Naive thymus-derived CD4-positive, alpha-beta T cell (primary cell): Measurements from ENCODE around the gene SLC39A3. TPM values are rescaled to one million over a fixed set of nuclear protein-coding genes. Genes with fewer than 3 reads are reported as not detected.

Experiments
- ATAC-seq: fragments of 150-1000 bp; cut with Tn5 transposase; 2 replicates; pipeline ENCODE4 v1.10.0; 2021; ENCODE audit warnings: mild to moderate bottlenecking, moderate library complexity
- CTCF ChIA-PET: fragments of 350-600 bp; sonication (Branson Sonifier 250); formaldehyde crosslinking; loops from one replicate; lab custom pipeline; 2021; ENCODE audit warnings: antibody characterized with exemption; lab: Charles Lee
- POLR2A ChIA-PET: fragments of 350-600 bp; sonication (Branson Sonifier 250); formaldehyde crosslinking; loops from one replicate; lab custom pipeline; 2021; ENCODE audit warnings: antibody characterized with exemption, inconsistent platforms; lab: Charles Lee
- DNase-seq, 9 donors: peaks; one replicate each; pipeline versions ENCODE4 v3.0.0 to v3.0.0-alpha.2; 2020 to 2022; ENCODE audit warnings: mixed read lengths in 1 of 9
- H3K27ac ChIP-seq: one replicate; pipeline ENCODE4 v1.7.0; 2013; ENCODE audit warnings: mild to moderate bottlenecking, low read depth, low read length, moderate library complexity
- H3K27me3 ChIP-seq, 2 donors: one replicate each; pipeline ENCODE4 v1.7.0; 2013; ENCODE audit warnings: low read length in 2 of 2, mild to moderate bottlenecking in 2 of 2, moderate library complexity in 2 of 2; ENCODE audit not compliant: control insufficient read depth in 2 of 2, insufficient read depth in 2 of 2
- H3K36me3 ChIP-seq, 3 experiments: 1 replicate in 2 of 3; 2 replicates in 1 of 3; pipeline ENCODE4 v1.7.0; 2013; ENCODE audit warnings: low read length in 3 of 3, mild to moderate bottlenecking in 3 of 3, moderate library complexity in 1 of 3; ENCODE audit not compliant: insufficient read depth in 3 of 3, control insufficient read depth in 2 of 3
- H3K4me1 ChIP-seq, 2 donors: one replicate each; pipeline ENCODE4 v1.7.0; 2013; ENCODE audit warnings: low read length in 2 of 2, mild to moderate bottlenecking in 2 of 2, moderate library complexity in 1 of 2; ENCODE audit not compliant: control insufficient read depth in 2 of 2, insufficient read depth in 2 of 2
- H3K4me3 ChIP-seq: 2 replicates; pipeline ENCODE4 v1.7.0; 2013; ENCODE audit warnings: mild to moderate bottlenecking, low read length
- H3K9me3 ChIP-seq, 3 experiments: 1 replicate in 2 of 3; 2 replicates in 1 of 3; pipeline ENCODE4 v1.7.0; 2013; ENCODE audit warnings: low read length in 3 of 3; ENCODE audit not compliant: control insufficient read depth in 2 of 3
- H3K27ac Mint-ChIP-seq, 9 donors: one replicate each; pipeline ENCODE4 v1.8.0; 2020 to 2022; ENCODE audit warnings: mixed read lengths in 9 of 9, mild to moderate bottlenecking in 8 of 9, moderate library complexity in 5 of 9, inconsistent platforms in 2 of 9
- H3K27me3 Mint-ChIP-seq, 5 donors: one replicate each; pipeline ENCODE4 v1.8.0; 2021 to 2022; ENCODE audit warnings: mixed read lengths in 5 of 5, mild to moderate bottlenecking in 1 of 5
- H3K36me3 Mint-ChIP-seq, 5 donors: one replicate each; pipeline ENCODE4 v1.8.0; 2020 to 2022; ENCODE audit warnings: mixed read lengths in 5 of 5, mild to moderate bottlenecking in 3 of 5, inconsistent platforms in 1 of 5
- H3K4me1 Mint-ChIP-seq, 7 donors: one replicate each; pipeline ENCODE4 v1.8.0; 2020 to 2022; ENCODE audit warnings: mixed read lengths in 7 of 7, mild to moderate bottlenecking in 3 of 7, inconsistent platforms in 1 of 7
- H3K4me3 Mint-ChIP-seq, 10 donors: one replicate each; pipeline ENCODE4 v1.8.0; 2020 to 2022; ENCODE audit warnings: mild to moderate bottlenecking in 10 of 10, mixed read lengths in 10 of 10, moderate library complexity in 6 of 10, inconsistent platforms in 2 of 10
- H3K9me3 Mint-ChIP-seq, 11 donors: one replicate each; pipeline ENCODE4 v1.8.0; 2020 to 2022; ENCODE audit warnings: mixed read lengths in 11 of 11, mild to moderate bottlenecking in 4 of 11, inconsistent platforms in 1 of 11, moderate library complexity in 1 of 11
- intact Hi-C, 2 donors: fragments of 100-400 bp; cut with micrococcal nuclease; formaldehyde crosslinking; loops; one replicate each; pipeline ENCODE4 v1.15.1; 2023
- polyA plus RNA-seq, 2 donors: library from polyadenylated mRNA; unstranded; fragments of 300-500 nt; fragmentation: Illumina TruSeq; gene quantifications; one replicate each; pipeline ENCODE4 v1.2.3, GENCODE V29; 2021
- total RNA-seq, 6 experiments: library from RNA in 5 of 6; stranded (reverse) in 5 of 6; gene quantifications; 1 replicate in 5 of 6; 2 replicates in 1 of 6; pipeline ENCODE4 v1.2.3 and lab custom pipeline; 2021 to 2026

The SLC39A3 gene
- total and polyA plus RNA-seq, 7 experiments from 2014 or later: 10.1 to 42.1 (median 20.0) TPM

DNA sequence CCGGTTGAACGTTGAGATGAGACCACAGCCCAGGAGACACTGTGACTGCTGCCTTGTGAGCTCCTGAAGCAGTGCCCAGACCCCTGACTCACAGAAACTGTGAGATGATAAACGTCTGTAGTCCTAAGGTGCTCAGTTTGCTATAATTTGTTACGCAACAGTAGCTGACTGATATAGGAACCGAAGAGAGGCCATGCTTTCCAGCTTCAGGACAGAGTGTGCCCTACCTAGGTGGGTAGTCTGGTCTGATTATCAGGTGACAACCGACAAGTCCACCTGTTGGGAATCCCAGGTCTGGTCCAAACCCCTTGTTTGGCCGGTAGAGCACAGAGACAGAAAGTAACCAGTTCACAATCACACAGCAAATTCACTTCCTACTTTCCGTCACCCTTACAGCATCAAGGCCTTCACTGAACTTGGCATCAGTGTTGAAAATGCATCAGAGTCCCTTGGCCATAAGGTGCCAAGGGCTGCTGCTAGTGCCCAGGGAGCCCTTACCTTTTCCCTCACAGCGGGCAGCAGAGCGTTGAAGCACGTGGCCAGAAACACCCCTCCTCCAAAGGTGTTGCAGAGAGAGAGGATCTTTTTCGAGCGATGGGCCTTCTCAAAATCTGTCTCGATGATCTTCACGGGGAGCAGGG, 3.1 kb downstream of the SLC39A3 start:
- H3K4me3 Mint-ChIP-seq: peak overlapping the region in 4 of 10 donors; percentile 7 to 58 (median 38)
- H3K36me3 ChIP-seq: peaks cover 0 to 50% (median 0%) of the 10 kb centered on the region in 3 experiments
- CTCF ChIA-PET: interaction anchor here (0.5 to 1.1 kb wide), 2 partner anchors 13 to 1133 kb away, joined by 4 read pairs; no protein-coding TSS in a partner anchor
- H3K27me3 Mint-ChIP-seq: peaks cover 0 to 5% (median 0%) of the 10 kb centered on the region in 5 donors
- H3K4me1 ChIP-seq: peaks cover 7 to 8% of the 10 kb centered on the region in 2 donors
- peaks cover 6 to 32% (median 25%) of the 10 kb centered on the region in 5 donors for H3K36me3 Mint-ChIP-seq
- no peaks in the 10 kb centered on the region for H3K9me3 Mint-ChIP-seq
- no peak overlapping the region for H3K4me3 ChIP-seq
- no peak for DNase-seq
- intact Hi-C loops: no loop called here
- ATAC-seq: no peak
- H3K27ac Mint-ChIP-seq: no peak overlapping the region
- no peaks in the 10 kb centered on the region for H3K27me3 ChIP-seq
- no peaks in the 10 kb centered on the region for H3K9me3 ChIP-seq
- POLR2A ChIA-PET: no interaction called here
- no peak overlapping the region for H3K27ac ChIP-seq
- peaks cover 10 to 37% (median 24%) of the 10 kb centered on the region in 7 donors for H3K4me1 Mint-ChIP-seq

DNA sequence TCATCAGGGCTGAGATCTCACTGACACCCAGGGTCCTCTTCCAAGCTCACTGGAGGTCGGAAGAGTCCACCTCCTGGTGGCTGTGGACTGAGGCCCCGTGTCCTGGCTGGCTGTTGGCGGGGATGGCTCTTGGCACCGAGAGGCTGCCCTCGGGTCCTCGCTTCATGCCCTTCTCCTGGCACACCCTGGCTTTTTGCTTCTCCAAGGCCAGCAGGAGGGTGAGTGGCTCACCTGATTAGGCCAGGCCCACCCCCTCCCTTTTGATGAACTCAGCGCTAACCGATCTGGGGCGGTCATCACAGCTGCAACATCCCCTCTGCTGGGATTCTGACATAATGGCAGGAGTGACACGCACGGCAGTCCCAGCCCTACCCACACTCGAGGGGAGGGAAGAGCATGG, 4.4 kb downstream of the SLC39A3 start:
- no peaks in the 10 kb centered on the region for H3K27me3 Mint-ChIP-seq
- peaks cover 10 to 37% (median 24%) of the 10 kb centered on the region in 7 donors for H3K4me1 Mint-ChIP-seq
- H3K9me3 Mint-ChIP-seq: no peaks in the 10 kb centered on the region
- intact Hi-C loops: no loop called here
- Histone ChIP-seq H3K9me3 (no peaks in the 10 kb centered on the region), H3K27me3 (no peaks in the 10 kb centered on the region), H3K4me1 (peaks cover 7% of the 10 kb centered on the region in 2 donors), H3K36me3 (peaks cover 0 to 53% (median 0%) of the 10 kb centered on the region in 3 experiments), H3K27ac (no peak overlapping the region), H3K4me3 (no peak overlapping the region)
- H3K27ac Mint-ChIP-seq: no peak overlapping the region
- DNase-seq: no peak
- CTCF ChIA-PET: interaction anchor here (0.6 kb wide), 1 partner anchor 45 kb away, joined by 5 read pairs; no protein-coding TSS in a partner anchor
- H3K4me3 Mint-ChIP-seq: no peak overlapping the region
- POLR2A ChIA-PET: interaction anchor here (0.6 kb wide), 1 partner anchor 19 kb away, joined by 3 read pairs; no protein-coding TSS in a partner anchor
- no peak for ATAC-seq
- H3K36me3 Mint-ChIP-seq: peaks cover 6 to 32% (median 25%) of the 10 kb centered on the region in 5 donors

DNA sequence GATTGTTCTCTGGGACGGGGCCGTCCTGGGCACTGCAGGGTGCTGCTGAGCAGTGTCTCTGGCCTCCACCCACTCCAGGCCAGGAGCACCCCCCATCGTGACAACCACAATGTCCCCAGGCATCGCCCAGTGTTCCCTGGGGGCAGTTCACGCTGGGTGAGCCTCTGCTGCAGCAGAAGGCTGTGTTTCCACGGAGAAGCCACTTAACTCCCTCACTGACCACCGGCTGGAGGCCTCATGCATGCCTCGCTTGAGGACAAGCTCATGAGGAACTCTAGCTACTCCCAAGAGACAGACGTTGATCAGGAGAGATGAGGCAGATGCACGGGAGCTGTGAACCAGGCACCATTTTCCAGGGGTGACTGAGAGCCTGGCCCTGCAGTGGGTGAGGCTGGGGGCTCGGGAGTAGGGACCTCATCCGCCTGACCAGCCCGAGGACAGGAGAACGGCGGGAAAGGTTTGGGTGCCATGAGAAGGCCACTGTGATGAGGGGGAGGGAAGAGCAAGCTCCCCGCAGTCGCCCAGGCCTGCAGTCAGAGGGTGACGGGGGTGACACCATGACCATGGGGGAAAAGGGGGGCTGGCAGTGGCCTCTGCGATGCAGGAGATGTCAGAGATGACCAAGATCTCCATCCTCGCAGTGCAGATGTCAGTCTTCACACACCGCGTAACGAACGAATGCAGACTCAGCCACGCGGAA, 5.1 kb downstream of the SLC39A3 start:
- no peaks in the 10 kb centered on the region for H3K27me3 ChIP-seq
- peaks cover 6 to 32% (median 25%) of the 10 kb centered on the region in 5 donors for H3K36me3 Mint-ChIP-seq
- no peak overlapping the region for H3K4me3 ChIP-seq
- peaks cover 5 to 32% (median 19%) of the 10 kb centered on the region in 7 donors for H3K4me1 Mint-ChIP-seq
- no peak overlapping the region for H3K27ac Mint-ChIP-seq
- H3K36me3 ChIP-seq: peaks cover 0 to 52% (median 0%) of the 10 kb centered on the region in 3 experiments
- H3K4me3 Mint-ChIP-seq: peak overlapping the region in 2 of 10 donors; percentile 25 to 37
- H3K9me3 Mint-ChIP-seq: no peaks in the 10 kb centered on the region
- intact Hi-C loops: no loop called here
- POLR2A ChIA-PET: no interaction called here
- CTCF ChIA-PET: interaction anchor here (0.7 kb wide), 1 partner anchor 755 kb away, joined by 3 read pairs; no protein-coding TSS in a partner anchor
- H3K4me1 ChIP-seq: peaks cover 3 to 7% of the 10 kb centered on the region in 2 donors
- no peaks in the 10 kb centered on the region for H3K27me3 Mint-ChIP-seq
- no peaks in the 10 kb centered on the region for H3K9me3 ChIP-seq
- H3K27ac ChIP-seq: no peak overlapping the region
- DNase-seq (no peak), ATAC-seq (no peak)

DNA sequence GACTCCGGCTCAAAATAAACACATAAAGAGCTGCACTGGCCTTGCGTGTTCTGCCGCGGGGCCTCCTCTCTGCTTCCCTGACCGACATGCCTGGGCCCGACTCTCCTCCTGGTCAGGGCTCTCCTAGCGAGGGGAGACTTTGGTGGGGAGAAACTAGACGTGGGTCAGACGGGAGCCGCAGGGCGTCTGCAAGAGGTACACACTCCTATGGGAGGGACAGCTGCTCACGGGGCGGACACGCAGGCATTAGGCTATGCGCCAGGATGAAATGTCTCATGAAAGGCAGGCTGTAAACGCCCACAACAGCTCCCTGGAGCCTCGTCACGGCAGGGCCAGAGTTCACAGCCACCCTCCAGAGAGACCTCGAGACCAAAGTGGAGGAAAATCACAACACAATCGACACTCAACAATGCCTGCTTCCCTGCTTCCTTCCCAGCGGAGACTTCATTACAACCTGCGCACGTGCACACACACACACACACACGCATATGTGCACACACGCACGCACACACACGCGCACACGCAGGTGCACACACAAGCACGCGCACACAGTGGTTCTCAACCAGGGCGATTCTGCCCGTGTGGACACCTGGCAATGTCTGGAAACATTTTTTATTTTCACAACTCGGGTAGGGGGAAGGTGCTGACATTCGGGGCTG, 5.8 kb downstream of the SLC39A3 start:
- Histone ChIP-seq H3K27ac (no peak overlapping the region), H3K36me3 (peaks cover 0 to 48% (median 0%) of the 10 kb centered on the region in 3 experiments), H3K4me3 (no peak overlapping the region), H3K4me1 (peaks cover 1 to 3% of the 10 kb centered on the region in 2 donors), H3K27me3 (no peaks in the 10 kb centered on the region), H3K9me3 (no peaks in the 10 kb centered on the region)
- DNase-seq: no peak
- ChIA-PET CTCF (no interaction called here), POLR2A (no interaction called here)
- Mint-ChIP-seq H3K9me3 (no peaks in the 10 kb centered on the region), H3K4me1 (peaks cover 5 to 28% (median 15%) of the 10 kb centered on the region in 7 donors), H3K27ac (no peak overlapping the region), H3K27me3 (no peaks in the 10 kb centered on the region), H3K36me3 (peaks cover 6 to 32% (median 25%) of the 10 kb centered on the region in 5 donors), H3K4me3 (no peak overlapping the region)
- intact Hi-C loops: no loop called here
- no peak for ATAC-seq

DNA sequence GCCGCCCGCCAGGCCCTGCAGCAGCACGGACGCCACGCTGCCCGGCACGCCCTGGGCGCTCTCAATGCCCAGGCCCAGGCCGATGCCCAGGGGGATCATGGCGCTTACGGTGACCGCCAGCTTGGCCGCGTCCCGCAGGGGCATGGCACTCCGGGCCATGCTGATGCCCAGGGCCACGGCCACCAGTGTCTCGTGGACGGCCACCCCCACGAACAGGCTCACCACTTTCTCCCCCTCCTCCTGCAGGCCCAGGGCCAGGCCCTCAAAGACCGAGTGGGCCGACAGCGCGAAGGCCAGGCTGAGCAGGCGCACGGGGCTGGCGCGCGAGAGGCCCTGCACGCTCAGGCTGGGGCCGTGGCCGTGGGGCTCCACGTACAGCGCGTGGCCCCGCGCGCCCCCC, 6.9 kb downstream of the SLC39A3 start:
- CTCF ChIA-PET: no interaction called here
- Histone ChIP-seq H3K4me3 (no peak overlapping the region), H3K9me3 (no peaks in the 10 kb centered on the region), H3K27me3 (no peaks in the 10 kb centered on the region), H3K36me3 (peaks cover 0 to 48% (median 0%) of the 10 kb centered on the region in 3 experiments), H3K4me1 (no peaks in the 10 kb centered on the region), H3K27ac (no peak overlapping the region)
- Mint-ChIP-seq H3K36me3 (peaks cover 6 to 32% (median 21%) of the 10 kb centered on the region in 5 donors), H3K9me3 (no peaks in the 10 kb centered on the region), H3K4me1 (peaks cover 0 to 20% (median 6%) of the 10 kb centered on the region in 7 donors), H3K27ac (no peak overlapping the region), H3K27me3 (no peaks in the 10 kb centered on the region), H3K4me3 (no peak overlapping the region)
- intact Hi-C loops: no loop called here
- ATAC-seq (no peak), DNase-seq (no peak)
- POLR2A ChIA-PET: no interaction called here

DNA sequence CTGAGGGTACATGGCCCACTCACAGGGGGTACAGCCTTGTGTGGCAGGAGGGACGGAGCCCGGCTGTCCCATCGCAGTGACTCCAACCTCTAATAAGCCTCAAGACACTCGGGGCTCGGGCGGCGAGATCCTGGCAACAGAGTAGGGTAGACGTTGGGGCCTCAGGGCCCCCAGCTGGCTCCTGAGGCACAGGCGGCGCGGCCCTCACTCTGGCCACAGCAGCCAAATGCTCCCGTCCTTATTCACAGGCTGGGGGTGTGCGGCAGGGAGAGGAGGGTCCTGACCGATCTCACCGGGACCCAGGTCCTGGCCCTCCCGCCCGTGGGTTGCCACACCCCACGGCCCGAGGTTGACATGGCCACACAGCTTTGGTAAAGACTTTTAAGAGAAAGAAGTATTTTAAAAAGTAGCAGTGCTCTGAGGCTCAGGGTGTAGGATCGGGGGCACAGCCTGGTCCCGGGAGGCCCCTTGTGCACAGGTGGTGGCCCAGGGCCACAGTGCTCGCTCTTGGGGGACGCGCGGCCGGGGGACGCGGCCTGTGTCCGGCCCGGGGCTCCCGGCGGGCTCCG, 7.6 kb downstream of the SLC39A3 start:
- ChIA-PET POLR2A (no interaction called here), CTCF (no interaction called here)
- Mint-ChIP-seq H3K4me1 (peaks cover 0 to 17% (median 6%) of the 10 kb centered on the region in 7 donors), H3K4me3 (no peak overlapping the region), H3K9me3 (no peaks in the 10 kb centered on the region), H3K27ac (no peak overlapping the region), H3K27me3 (peaks cover 0 to 3% (median 0%) of the 10 kb centered on the region in 5 donors), H3K36me3 (peaks cover 6 to 32% (median 20%) of the 10 kb centered on the region in 5 donors)
- Histone ChIP-seq H3K4me3 (no peak overlapping the region), H3K36me3 (peaks cover 0 to 48% (median 0%) of the 10 kb centered on the region in 3 experiments), H3K9me3 (no peaks in the 10 kb centered on the region), H3K27me3 (no peaks in the 10 kb centered on the region), H3K4me1 (no peaks in the 10 kb centered on the region), H3K27ac (no peak overlapping the region)
- intact Hi-C loops: no loop called here
- ATAC-seq (no peak), DNase-seq (no peak)
